HepG2 (cell line): ENCODE measurements around the gene NR3C2. TPM values are rescaled to one million over a fixed set of nuclear protein-coding genes. Genes with fewer than 3 reads are reported as not detected.

Experiments
- ATAC-seq: fragments of 200-7000 bp; cut with Tn5 transposase; 3 replicates; pipeline ENCODE4 v1.9.1; 2020; ENCODE audit warnings: mild to moderate bottlenecking, moderate library complexity
- BruUV-seq: library from RNA; stranded (reverse); fragments of 400-500 nt; replicated peaks from 2 replicates; lab custom pipeline; 2021; lab: Mats Ljungman, UMichigan
- CTCF ChIA-PET: fragments of 300-600 bp; formaldehyde crosslinking; extraction: SDS; loops from one replicate; lab custom pipeline; 2021; ENCODE audit warnings: low total read pairs, inconsistent platforms, low intra/inter-chr PET ratio; lab: Yijun Ruan, JAX
- POLR2A ChIA-PET: fragments of 350-600 bp; sonication (Branson Sonifier 250); formaldehyde crosslinking; loops from one replicate; lab custom pipeline; 2020; ENCODE audit warnings: antibody characterized with exemption, inconsistent platforms; lab: Yijun Ruan, JAX
- DNase-seq: peaks from one replicate; pipeline ENCODE4 v3.0.0-alpha.2; 2015; ENCODE audit warnings: low spot score
- FAIRE-seq: peaks from 3 replicates; lab custom pipeline; 2011; peaks lifted over from hg19 to GRCh38; lab: Jason Lieb, UNC
- H2AFZ ChIP-seq: one replicate; pipeline ENCODE4 v1.6.1; 2011; ENCODE audit warnings: low read length, inconsistent platforms
- H3K27ac ChIP-seq: fragments of 300-600 bp; 3 replicates; pipeline ENCODE4 v1.8.0; 2011; ENCODE audit warnings: mixed run types, mild to moderate bottlenecking, mixed read lengths, low read length, inconsistent platforms; ENCODE audit not compliant: insufficient read depth; ENCODE audit errors: extremely low read length
- H3K27me3 ChIP-seq, 2 experiments: fragments of 200-600 bp in 1 of 2; 2 replicates in 1 of 2; 3 replicates in 1 of 2; pipeline versions ENCODE4 v1.6.0 to v1.8.0; 2011; ENCODE audit warnings: low read length in 2 of 2, mild to moderate bottlenecking in 2 of 2, moderate library complexity in 2 of 2, inconsistent platforms in 1 of 2; ENCODE audit not compliant: insufficient read depth in 2 of 2, control insufficient read depth in 1 of 2
- H3K36me3 ChIP-seq, 2 experiments: fragments of 200-600 bp in 1 of 2; replicated peaks in 1 of 2; 2 replicates in 1 of 2; 3 replicates in 1 of 2; pipeline versions ENCODE4 v1.5.1 to v1.8.0; 2011; ENCODE audit warnings: low read length in 2 of 2, inconsistent platforms in 1 of 2; ENCODE audit not compliant: insufficient read depth in 2 of 2, control insufficient read depth in 1 of 2
- H3K4me1 ChIP-seq: 2 replicates; pipeline ENCODE4 v1.5.1; 2012; ENCODE audit warnings: low read length, inconsistent platforms; ENCODE audit not compliant: insufficient read depth
- H3K4me2 ChIP-seq: 2 replicates; pipeline ENCODE4 v1.6.0; 2011; ENCODE audit warnings: low read depth, low read length, inconsistent platforms
- H3K4me3 ChIP-seq, 3 experiments: fragments of 200-600 bp in 1 of 3; sonication (generic), shearing (Covaris generic) in 1 of 3; replicated peaks in 1 of 3; 2 replicates each; pipeline ENCODE4 v1.5.1; 2011 to 2016; ENCODE audit warnings: low read length in 3 of 3, inconsistent platforms in 2 of 3, low read depth in 2 of 3, mild to moderate bottlenecking in 2 of 3, control low read depth in 1 of 3, mixed read lengths in 1 of 3; ENCODE audit not compliant: insufficient read depth in 1 of 3
- H3K79me2 ChIP-seq: one replicate; pipeline ENCODE4 v1.6.1; 2011; ENCODE audit warnings: low read length, inconsistent platforms; ENCODE audit not compliant: insufficient read depth
- H3K9ac ChIP-seq: 2 replicates; pipeline ENCODE4 v1.6.0; 2011; ENCODE audit warnings: mild to moderate bottlenecking, low read depth, low read length, inconsistent platforms; ENCODE audit not compliant: insufficient read depth
- H3K9me3 ChIP-seq: 2 replicates; pipeline ENCODE4 v1.5.1; 2012; ENCODE audit warnings: mild to moderate bottlenecking, low read length
- H4K20me1 ChIP-seq: 2 replicates; pipeline ENCODE4 v1.6.0; 2011; ENCODE audit warnings: inconsistent platforms, mild to moderate bottlenecking, low read length, moderate library complexity; ENCODE audit not compliant: insufficient read depth
- IRF9 ChIP-seq: sonication (generic); formaldehyde crosslinking; IDR thresholded peaks from 2 replicates; pipeline ENCODE4 v1.8.0; 2022; ENCODE audit warnings: missing genetic modification reagents, mild to moderate bottlenecking, borderline replicate concordance
- KDM5A ChIP-seq: fragments of 200-600 bp; sonication (generic); IDR thresholded peaks from 2 replicates; pipeline ENCODE4 v1.7.0; 2018; ENCODE audit warnings: antibody characterized with exemption, mild to moderate bottlenecking, low read length, borderline replicate concordance
- YY1 ChIP-seq: IDR thresholded peaks from 2 replicates; pipeline ENCODE4 v1.6.1; 2011; ENCODE audit warnings: low read length, low read depth, moderate library complexity, mild to moderate bottlenecking; ENCODE audit not compliant: insufficient read depth, insufficient replicate concordance
- ZBTB46 ChIP-seq: sonication (generic); formaldehyde crosslinking; IDR thresholded peaks from 2 replicates; pipeline ENCODE4 v1.4.0; 2020; ENCODE audit warnings: mild to moderate bottlenecking, missing genetic modification reagents, borderline replicate concordance
- ZNF33A ChIP-seq: sonication (generic); formaldehyde crosslinking; IDR thresholded peaks from 2 replicates; pipeline ENCODE4 v1.5.1; 2020; ENCODE audit warnings: missing genetic modification reagents, mild to moderate bottlenecking, moderate library complexity, borderline replicate concordance
- ZNF710 ChIP-seq: sonication (generic); formaldehyde crosslinking; IDR thresholded peaks from 2 replicates; pipeline ENCODE4 v1.5.0; 2020; ENCODE audit warnings: mild to moderate bottlenecking, missing genetic modification reagents, borderline replicate concordance
- WGBS: methylation state at CpG from one replicate; pipeline ENCODE4 v1.1.6; 2017; ENCODE audit warnings: low lambda C conversion rate; 5-methylcytosine and 5-hydroxymethylcytosine counted together
- in situ Hi-C: cut with HindIII; loops from 2 replicates; pipeline ENCODE4 v1.10.0; 2017; ENCODE audit warnings: low pct_unique_long_range_greater_than_20kb; ENCODE audit not compliant: extremely low pct_ligation_motif_present
- intact Hi-C: fragments of 100-400 bp; cut with micrococcal nuclease; formaldehyde crosslinking; loops from one replicate; pipeline ENCODE4 v1.10.0; 2022; ENCODE audit not compliant: unreplicated experiment
- polyA plus RNA-seq, 8 experiments: library from polyadenylated mRNA; depleted of rRNA in 3 of 8; stranded (reverse) in 7 of 8; unstranded in 1 of 8; fragments of >200 nt; fragmentation: Illumina TruSeq in 4 of 8; extraction: Trizol in 4 of 8; gene quantifications; 2 replicates each; pipeline versions ENCODE4 v1.2.1 to v1.2.3, GENCODE V29; 2011 to 2016; ENCODE audit warnings: low read depth in 4 of 8, missing spikeins in 1 of 8, mixed read lengths in 1 of 8; ENCODE audit not compliant: insufficient read depth in 1 of 8
- total RNA-seq, 5 experiments: library from RNA; depleted of rRNA; stranded (reverse); fragments of >200 nt; fragmentation: Illumina TruSeq; extraction: Trizol; gene quantifications; 2 replicates each; pipeline ENCODE4 v1.2.3, GENCODE V29; 2016; ENCODE audit warnings: low read depth in 1 of 5

Gene NR3C2
- total and polyA plus RNA-seq, 2 of the 13 experiments (the other 11 are each of a cell fraction or from before 2014, with no cell fraction given), result 0.26 to 0.46 TPM

GRCh38 chr4:148092316-148093014 is 349.7 kb downstream of the NR3C2 start:
- Histone ChIP-seq H3K4me1 (no peaks in the 10 kb centered on the region), H3K36me3 (no peaks in the 10 kb centered on the region), H3K4me3 (no peak overlapping the region), H3K27me3 (no peaks in the 10 kb centered on the region), H2AFZ (no peak overlapping the region), H3K9me3 (no peaks in the 10 kb centered on the region), H3K27ac (no peak overlapping the region), H3K4me2 (no peak overlapping the region), H3K9ac (no peak overlapping the region), H3K79me2 (no peaks in the 10 kb centered on the region), H4K20me1 (no peaks in the 10 kb centered on the region)
- WGBS, result 54% methylated on average over 11 of the region's 11 CpGs
- ATAC-seq (no peak), DNase-seq (no peak), FAIRE-seq (no peak)
- CTCF ChIA-PET, result no interaction called here
- no TSS peak for BruUV-seq
- intact Hi-C loops, result no loop called here
- in situ Hi-C loops, result no loop called here
- TF ChIP-seq IRF9 (no peak), ZNF33A (no peak), ZBTB46 (no peak), YY1 (no peak), KDM5A (no peak), ZNF710 (CRISPR knock-in tag) (no peak)
- POLR2A ChIA-PET, result no interaction called here
